Colonic mucosa (tissue), 4 donors: ENCODE data around the gene GEN1. TPM values are rescaled to one million over a fixed set of nuclear protein-coding genes. Genes with fewer than 3 reads are reported as not detected.

ENCODE experiments used
- DNase-seq: peaks from one replicate; pipeline ENCODE4 v3.0.0-alpha.2; 2020
- H3K27ac ChIP-seq: fragments of 200-600 bp; one replicate; pipeline ENCODE4 v1.8.0; 2021
- H3K27me3 ChIP-seq: fragments of 200-600 bp; one replicate; pipeline ENCODE4 v1.8.0; 2021
- H3K36me3 ChIP-seq: fragments of 200-600 bp; one replicate; pipeline ENCODE4 v1.8.0; 2021
- H3K4me1 ChIP-seq: fragments of 200-600 bp; one replicate; pipeline ENCODE4 v1.8.0; 2021; ENCODE audit warnings: mild to moderate bottlenecking
- H3K4me3 ChIP-seq: fragments of 200-600 bp; one replicate; pipeline ENCODE4 v1.8.0; 2021
- H3K9ac ChIP-seq, 2 donors: one replicate each; pipeline ENCODE4 v1.7.0; 2013; ENCODE audit warnings: control low read depth in 2 of 2, low read depth in 2 of 2, low read length in 2 of 2
- H3K9me3 ChIP-seq: fragments of 200-600 bp; one replicate; pipeline ENCODE4 v1.8.0; 2021
- CTCF ChIP-seq: fragments of 200-600 bp; IDR thresholded peaks from one replicate; pipeline ENCODE4 v1.8.0; 2022; ENCODE audit warnings: antibody characterized with exemption, mild to moderate bottlenecking
- intact Hi-C: fragments of 100-400 bp; cut with DNase I; formaldehyde crosslinking; loops from one replicate; pipeline ENCODE4 v1.14.1; 2022
- total RNA-seq, 2 donors: library from RNA; stranded (reverse); fragmentation: NEBNext Ultra II Directional in 1 of 2; extraction: Animal tissue kit (Norgen Biotek cat#: 25700) in 1 of 2; gene quantifications; one replicate each; pipeline ENCODE4 v1.2.1, GENCODE V29; 2021
- donor health status: healthy.
- donor health status: DM: no; HTN: no; CAD: no.
- donor health status: DM: no; HTN: no; CAD: no.

Gene GEN1
- total RNA-seq, 2 donors from 2014 or later, result 13.1 to 30.0 TPM

- intact Hi-C loops, result no loop called here
- Histone ChIP-seq H3K4me1 (no peaks in the 10 kb centered on the region), H3K27me3 (no peaks in the 10 kb centered on the region), H3K9ac (no peak overlapping the region), H3K27ac (no peak overlapping the region), H3K36me3 (no peaks in the 10 kb centered on the region), H3K9me3 (no peaks in the 10 kb centered on the region), H3K4me3 (no peak overlapping the region)
- DNase-seq, result no peak
- TF ChIP-seq CTCF, result no peak
Observed at GRCh38 chr2:17772532-17772931, 18.6 kb downstream of the GEN1 start.

GRCh38 chr2:17780546-17780945 lies 26.6 kb downstream of the GEN1 start:
- Histone ChIP-seq H3K27ac (no peak overlapping the region), H3K27me3 (no peaks in the 10 kb centered on the region), H3K36me3 (no peaks in the 10 kb centered on the region), H3K4me1 (no peaks in the 10 kb centered on the region), H3K4me3 (no peak overlapping the region), H3K9me3 (no peaks in the 10 kb centered on the region), H3K9ac (no peak overlapping the region)
- DNase-seq, result no peak
- intact Hi-C loops, result no loop called here
- TF ChIP-seq CTCF, result no peak

- Histone ChIP-seq H3K9me3 (no peaks in the 10 kb centered on the region), H3K4me3 (no peak overlapping the region), H3K9ac (no peak overlapping the region), H3K27ac (no peak overlapping the region), H3K4me1 (no peaks in the 10 kb centered on the region), H3K36me3 (no peaks in the 10 kb centered on the region), H3K27me3 (no peaks in the 10 kb centered on the region)
- intact Hi-C loops, result no loop called here
- TF ChIP-seq CTCF, result no peak
- no peak for DNase-seq
Observed at GRCh38 chr2:17781482-17781881, 27.5 kb downstream of the GEN1 start.

- H3K9ac ChIP-seq, result no peak overlapping the region
- H3K9me3 ChIP-seq, result no peaks in the 10 kb centered on the region
- no peak for DNase-seq
- no peaks in the 10 kb centered on the region for H3K36me3 ChIP-seq
- H3K27me3 ChIP-seq, result no peaks in the 10 kb centered on the region
- no peak for TF ChIP-seq CTCF
- no peak overlapping the region for H3K27ac ChIP-seq
- intact Hi-C loops, result no loop called here
- H3K4me1 ChIP-seq, result no peaks in the 10 kb centered on the region
- no peak overlapping the region for H3K4me3 ChIP-seq
Observed at GRCh38 chr2:17786727-17787126, 32.8 kb downstream of the GEN1 start.

GRCh38 chr2:17788773-17789172 lies 34.8 kb downstream of the GEN1 start:
- Histone ChIP-seq H3K9me3 (no peaks in the 10 kb centered on the region), H3K27ac (no peak overlapping the region), H3K36me3 (no peaks in the 10 kb centered on the region), H3K4me3 (no peak overlapping the region), H3K4me1 (no peaks in the 10 kb centered on the region), H3K9ac (no peak overlapping the region), H3K27me3 (no peaks in the 10 kb centered on the region)
- DNase-seq, result no peak
- intact Hi-C loops, result no loop called here
- TF ChIP-seq CTCF, result no peak

GRCh38 chr2:17790536-17790935 lies 36.6 kb downstream of the GEN1 start:
- H3K27me3 ChIP-seq, result no peaks in the 10 kb centered on the region
- H3K4me1 ChIP-seq, result no peaks in the 10 kb centered on the region
- H3K27ac ChIP-seq, result no peak overlapping the region
- H3K4me3 ChIP-seq, result no peak overlapping the region
- DNase-seq, result no peak
- H3K9me3 ChIP-seq, result no peaks in the 10 kb centered on the region
- intact Hi-C loops, result no loop called here
- no peaks in the 10 kb centered on the region for H3K36me3 ChIP-seq
- H3K9ac ChIP-seq, result no peak overlapping the region
- TF ChIP-seq CTCF, result no peak
